GM21529 (cell line): ENCODE measurements around the gene SOX5.

Experiments used
- ATAC-seq: cut with Tn5 transposase; IDR thresholded peaks from one replicate; pipeline ENCODE4 v1.9.1; 2021; ENCODE audit not compliant: unreplicated experiment

SOX5 gene

GRCh38 chr12:23703051-23703450 lies 246.4 kb downstream of the SOX5 start:
- no peak for ATAC-seq

- no peak for ATAC-seq
These were observed 250.4 kb downstream of the SOX5 start for GRCh38 chr12:23699031-23699430.

- no peak for ATAC-seq
These were observed 254.6 kb downstream of the SOX5 start for GRCh38 chr12:23694920-23695319.

- ATAC-seq = no peak
These were observed 255.2 kb downstream of the SOX5 start for GRCh38 chr12:23694307-23694706.

GRCh38 chr12:23687947-23688346 lies 261.5 kb downstream of the SOX5 start:
- no peak for ATAC-seq

GRCh38 chr12:23686095-23686494 lies 263.4 kb downstream of the SOX5 start:
- ATAC-seq = no peak

GRCh38 chr12:23684121-23684520 lies 265.3 kb downstream of the SOX5 start:
- ATAC-seq = no peak

GRCh38 chr12:23681237-23681636 lies 268.2 kb downstream of the SOX5 start:
- ATAC-seq = no peak

GRCh38 chr12:23674064-23674463 lies 275.4 kb downstream of the SOX5 start:
- ATAC-seq = no peak

GRCh38 chr12:23671881-23672280 lies 277.6 kb downstream of the SOX5 start:
- no peak for ATAC-seq

GRCh38 chr12:23670684-23671083 lies 278.8 kb downstream of the SOX5 start:
- ATAC-seq = no peak

GRCh38 chr12:23669691-23670090 lies 279.8 kb downstream of the SOX5 start:
- no peak for ATAC-seq

GRCh38 chr12:23666866-23667265 lies 282.6 kb downstream of the SOX5 start:
- ATAC-seq = no peak

- ATAC-seq = no peak
These were observed 286.5 kb downstream of the SOX5 start for GRCh38 chr12:23662966-23663365.

- ATAC-seq = no peak
These were observed 290.3 kb downstream of the SOX5 start for GRCh38 chr12:23659131-23659530.

GRCh38 chr12:23657598-23657997 lies 291.9 kb downstream of the SOX5 start:
- ATAC-seq = no peak

- ATAC-seq = no peak
These were observed 293.6 kb downstream of the SOX5 start for GRCh38 chr12:23655884-23656283.

- no peak for ATAC-seq
These were observed 294.4 kb downstream of the SOX5 start for GRCh38 chr12:23655112-23655511.

- ATAC-seq = no peak
These were observed 300.9 kb downstream of the SOX5 start for GRCh38 chr12:23648546-23648945.

- no peak for ATAC-seq
These were observed 308.7 kb downstream of the SOX5 start for GRCh38 chr12:23640754-23641153.

- ATAC-seq = no peak
These were observed 315.1 kb downstream of the SOX5 start for GRCh38 chr12:23634344-23634743.

- ATAC-seq = no peak
These were observed 317.6 kb downstream of the SOX5 start for GRCh38 chr12:23631786-23632377.

GRCh38 chr12:23630524-23630923 lies 318.9 kb downstream of the SOX5 start:
- no peak for ATAC-seq
